ENCODE data around the gene INTS7. TPM values are rescaled to one million over a fixed set of nuclear protein-coding genes. Genes with fewer than 3 reads are reported as not detected.

INTS7 gene
- total and polyA plus RNA-seq, 2 donors from 2014 or later: 5.1 to 9.8 TPM

GRCh38 chr1:212053993-212054392 lies 18.6 kb upstream of the INTS7 start:
- Histone ChIP-seq H3K27me3 (ENCODE audit: control insufficient read depth, insufficient read depth, low read length) (no peaks in the 10 kb centered on the region), H3K9ac (ENCODE audit: low read length in 3 of 3) (no peak overlapping the region), H3K9me3 (ENCODE audit: control insufficient read depth in 2 of 3, insufficient read depth in 1 of 3, low read length in 3 of 3) (no peaks in the 10 kb centered on the region), H3K36me3 (ENCODE audit: control insufficient read depth in 2 of 3, insufficient read depth in 3 of 3, low read length in 3 of 3) (peaks cover 0 to 3% (median 0%) of the 10 kb centered on the region in 3 donors), H3K4me1 (ENCODE audit: control insufficient read depth in 2 of 3, insufficient read depth in 2 of 3, low read depth in 1 of 3, low read length in 3 of 3) (no peaks in the 10 kb centered on the region), H3K4me3 (ENCODE audit: low read length in 3 of 3) (no peak overlapping the region), H3K27ac (ENCODE audit: low read depth in 2 of 2, low read length in 2 of 2) (no peak overlapping the region)
- FAIRE-seq: no peak
- no peak for DNase-seq
- intact Hi-C loops (cut with DNase I): no loop called here
- TF ChIP-seq CTCF (IDR thresholded peaks at IDR 0.05; ENCODE audit: borderline replicate concordance, extremely low read depth, insufficient read depth): no peak

- Histone ChIP-seq H3K9ac (ENCODE audit: low read length in 3 of 3) (no peak overlapping the region), H3K4me3 (ENCODE audit: low read length in 3 of 3) (no peak overlapping the region), H3K27me3 (ENCODE audit: control insufficient read depth, insufficient read depth, low read length) (no peaks in the 10 kb centered on the region), H3K9me3 (ENCODE audit: control insufficient read depth in 2 of 3, insufficient read depth in 1 of 3, low read length in 3 of 3) (no peaks in the 10 kb centered on the region), H3K27ac (ENCODE audit: low read depth in 2 of 2, low read length in 2 of 2) (no peak overlapping the region), H3K4me1 (ENCODE audit: control insufficient read depth in 2 of 3, insufficient read depth in 2 of 3, low read depth in 1 of 3, low read length in 3 of 3) (no peaks in the 10 kb centered on the region), H3K36me3 (ENCODE audit: control insufficient read depth in 2 of 3, insufficient read depth in 3 of 3, low read length in 3 of 3) (no peaks in the 10 kb centered on the region)
- FAIRE-seq (no peak), DNase-seq (no peak)
- TF ChIP-seq CTCF (IDR thresholded peaks at IDR 0.05; ENCODE audit: borderline replicate concordance, extremely low read depth, insufficient read depth): no peak
- intact Hi-C loops (cut with DNase I): no loop called here
Measured at GRCh38 chr1:212045981-212046380, 10.6 kb upstream of the INTS7 start.

- H3K9me3 ChIP-seq (ENCODE audit: control insufficient read depth in 2 of 3, insufficient read depth in 1 of 3, low read length in 3 of 3): no peaks in the 10 kb centered on the region
- no peak for TF ChIP-seq CTCF (IDR thresholded peaks at IDR 0.05; ENCODE audit: borderline replicate concordance, extremely low read depth, insufficient read depth)
- no peak overlapping the region for H3K4me3 ChIP-seq (ENCODE audit: low read length in 3 of 3)
- DNase-seq (no peak), FAIRE-seq (no peak)
- H3K9ac ChIP-seq (ENCODE audit: low read length in 3 of 3): no peak overlapping the region
- intact Hi-C loops (cut with DNase I): no loop called here
- no peaks in the 10 kb centered on the region for H3K4me1 ChIP-seq (ENCODE audit: control insufficient read depth in 2 of 3, insufficient read depth in 2 of 3, low read depth in 1 of 3, low read length in 3 of 3)
- H3K27ac ChIP-seq (ENCODE audit: low read depth in 2 of 2, low read length in 2 of 2): no peak overlapping the region
- H3K27me3 ChIP-seq (ENCODE audit: control insufficient read depth, insufficient read depth, low read length): no peaks in the 10 kb centered on the region
- no peaks in the 10 kb centered on the region for H3K36me3 ChIP-seq (ENCODE audit: control insufficient read depth in 2 of 3, insufficient read depth in 3 of 3, low read length in 3 of 3)
Measured at GRCh38 chr1:212044851-212045250, 9.5 kb upstream of the INTS7 start.

- intact Hi-C loops (cut with DNase I): no loop called here
- Histone ChIP-seq H3K4me3 (ENCODE audit: low read length in 3 of 3) (no peak overlapping the region), H3K36me3 (ENCODE audit: control insufficient read depth in 2 of 3, insufficient read depth in 3 of 3, low read length in 3 of 3) (no peaks in the 10 kb centered on the region), H3K9me3 (ENCODE audit: control insufficient read depth in 2 of 3, insufficient read depth in 1 of 3, low read length in 3 of 3) (no peaks in the 10 kb centered on the region), H3K9ac (ENCODE audit: low read length in 3 of 3) (no peak overlapping the region), H3K27me3 (ENCODE audit: control insufficient read depth, insufficient read depth, low read length) (no peaks in the 10 kb centered on the region), H3K27ac (ENCODE audit: low read depth in 2 of 2, low read length in 2 of 2) (no peak overlapping the region), H3K4me1 (ENCODE audit: control insufficient read depth in 2 of 3, insufficient read depth in 2 of 3, low read depth in 1 of 3, low read length in 3 of 3) (no peaks in the 10 kb centered on the region)
- DNase-seq (no peak), FAIRE-seq (no peak)
- TF ChIP-seq CTCF (IDR thresholded peaks at IDR 0.05; ENCODE audit: borderline replicate concordance, extremely low read depth, insufficient read depth): no peak
Measured at GRCh38 chr1:212042436-212042835, 7.1 kb upstream of the INTS7 start.

Measured in kidney (tissue), 14 donors.